Smooth muscle cell (in vitro differentiated cells): ENCODE measurements around the gene PDSS2. TPM values are rescaled to one million over a fixed set of nuclear protein-coding genes. Genes with fewer than 3 reads are reported as not detected.

ENCODE experiments used
- DNase-seq: peaks from one replicate; lab custom pipeline; 2025; ENCODE audit not compliant: unreplicated experiment; lab: John Stamatoyannopoulos, UW
- H2AFZ ChIP-seq: fragments of 200-600 bp; sonication (generic); 2 replicates; pipeline ENCODE4 v1.6.0; 2016; ENCODE audit warnings: antibody characterized with exemption, low read depth, mild to moderate bottlenecking
- H3F3A ChIP-seq: fragments of 200-600 bp; sonication (generic); 2 replicates; pipeline ENCODE4 v1.6.0; 2017; ENCODE audit warnings: antibody characterized with exemption, low read depth
- H3K27ac ChIP-seq: fragments of 200-600 bp; sonication (generic); 2 replicates; pipeline ENCODE4 v1.5.1; 2016; ENCODE audit warnings: low read depth, mild to moderate bottlenecking
- H3K27me3 ChIP-seq: fragments of 200-600 bp; sonication (generic); 2 replicates; pipeline ENCODE4 v1.6.1; 2016; ENCODE audit warnings: low read depth, mild to moderate bottlenecking
- H3K36me3 ChIP-seq: fragments of 200-600 bp; sonication (generic); 2 replicates; pipeline ENCODE4 v1.5.1; 2016; ENCODE audit warnings: low read depth
- H3K4me1 ChIP-seq: fragments of 200-600 bp; sonication (generic); 2 replicates; pipeline ENCODE4 v1.5.1; 2016; ENCODE audit warnings: low read depth
- H3K4me2 ChIP-seq: fragments of 200-600 bp; sonication (generic); 2 replicates; pipeline ENCODE4 v1.6.0; 2016; ENCODE audit warnings: mild to moderate bottlenecking
- H3K4me3 ChIP-seq: fragments of 200-600 bp; sonication (generic); 2 replicates; pipeline ENCODE4 v1.5.1; 2016; ENCODE audit warnings: mild to moderate bottlenecking
- H3K79me2 ChIP-seq: fragments of 200-600 bp; sonication (generic); 2 replicates; pipeline ENCODE4 v1.6.0; 2016; ENCODE audit warnings: low read depth, mild to moderate bottlenecking
- H3K9ac ChIP-seq: fragments of 200-600 bp; sonication (generic); 2 replicates; pipeline ENCODE4 v1.6.0; 2016; ENCODE audit warnings: low read depth
- H3K9me3 ChIP-seq: fragments of 200-600 bp; sonication (generic); replicated peaks from 2 replicates; pipeline ENCODE4 v1.5.1; 2016; ENCODE audit warnings: low read depth
- H4K20me1 ChIP-seq: fragments of 200-600 bp; sonication (generic); 2 replicates; pipeline ENCODE4 v1.6.0; 2016; ENCODE audit warnings: low read depth
- WGBS: methylation state at CpG from one replicate; pipeline ENCODE4 v1.1.7; 2016; ENCODE audit warnings: low lambda C conversion rate; 5-methylcytosine and 5-hydroxymethylcytosine counted together
- polyA plus RNA-seq: library from polyadenylated mRNA; unstranded; fragments of >200 nt; fragmentation: Nextera tagmentation; extraction: Ambion mirVana; gene quantifications from 2 replicates; pipeline ENCODE4 v1.2.1, GENCODE V29; 2016
- total RNA-seq: library from RNA; depleted of rRNA; stranded (reverse); fragments of >200 nt; gene quantifications from 2 replicates; pipeline ENCODE4 v1.2.3, GENCODE V29; 2014
- TF ChIP-seq, protein P1 (sequence below): fragments of 200-600 bp; sonication (generic); IDR thresholded peaks from 2 replicates; pipeline ENCODE4 v1.5.1; 2017; ENCODE audit warnings: borderline replicate concordance, mild to moderate bottlenecking, antibody characterized with exemption; ENCODE audit not compliant: insufficient read depth, poor library complexity, severe bottlenecking

PDSS2 gene
- total and polyA plus RNA-seq, 2 experiments from 2014 or later: 12.8 to 15.5 TPM

DNA sequence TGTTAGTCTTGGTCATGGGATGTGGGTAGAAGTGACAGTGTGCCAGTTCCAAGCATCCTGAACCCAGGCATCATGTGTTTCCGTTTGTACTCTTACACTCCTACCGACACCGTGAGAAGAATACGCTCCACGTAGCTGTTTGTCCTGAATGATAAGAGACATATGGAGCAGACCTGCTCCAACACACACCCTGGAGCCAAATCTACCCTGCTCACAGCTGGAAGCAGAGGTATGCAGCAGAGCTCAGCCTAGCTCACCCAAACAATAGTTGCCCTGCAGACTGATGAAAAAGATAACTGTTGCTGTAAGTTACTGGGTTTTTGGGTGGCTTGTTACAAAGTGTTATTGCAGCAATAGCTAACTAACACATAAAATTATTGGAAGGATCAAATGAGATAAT, 14.3 kb upstream of the PDSS2 start:
- no peak for DNase-seq
- H3K4me3 ChIP-seq: no peak overlapping the region
- TF ChIP-seq, protein P1, sequence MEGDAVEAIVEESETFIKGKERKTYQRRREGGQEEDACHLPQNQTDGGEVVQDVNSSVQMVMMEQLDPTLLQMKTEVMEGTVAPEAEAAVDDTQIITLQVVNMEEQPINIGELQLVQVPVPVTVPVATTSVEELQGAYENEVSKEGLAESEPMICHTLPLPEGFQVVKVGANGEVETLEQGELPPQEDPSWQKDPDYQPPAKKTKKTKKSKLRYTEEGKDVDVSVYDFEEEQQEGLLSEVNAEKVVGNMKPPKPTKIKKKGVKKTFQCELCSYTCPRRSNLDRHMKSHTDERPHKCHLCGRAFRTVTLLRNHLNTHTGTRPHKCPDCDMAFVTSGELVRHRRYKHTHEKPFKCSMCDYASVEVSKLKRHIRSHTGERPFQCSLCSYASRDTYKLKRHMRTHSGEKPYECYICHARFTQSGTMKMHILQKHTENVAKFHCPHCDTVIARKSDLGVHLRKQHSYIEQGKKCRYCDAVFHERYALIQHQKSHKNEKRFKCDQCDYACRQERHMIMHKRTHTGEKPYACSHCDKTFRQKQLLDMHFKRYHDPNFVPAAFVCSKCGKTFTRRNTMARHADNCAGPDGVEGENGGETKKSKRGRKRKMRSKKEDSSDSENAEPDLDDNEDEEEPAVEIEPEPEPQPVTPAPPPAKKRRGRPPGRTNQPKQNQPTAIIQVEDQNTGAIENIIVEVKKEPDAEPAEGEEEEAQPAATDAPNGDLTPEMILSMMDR: no peak
- H3K9me3 ChIP-seq: no peaks in the 10 kb centered on the region
- H3F3A ChIP-seq: no peaks in the 10 kb centered on the region
- no peaks in the 10 kb centered on the region for H3K79me2 ChIP-seq
- H4K20me1 ChIP-seq: no peaks in the 10 kb centered on the region
- no peak overlapping the region for H3K27ac ChIP-seq
- H3K9ac ChIP-seq: no peak overlapping the region
- H3K4me1 ChIP-seq: no peaks in the 10 kb centered on the region
- 69% methylated on average over 5 of the region's 5 CpGs for WGBS
- H3K36me3 ChIP-seq: no peaks in the 10 kb centered on the region
- H2AFZ ChIP-seq: no peak overlapping the region
- peaks cover 4% of the 10 kb centered on the region for H3K27me3 ChIP-seq
- no peak overlapping the region for H3K4me2 ChIP-seq

DNA sequence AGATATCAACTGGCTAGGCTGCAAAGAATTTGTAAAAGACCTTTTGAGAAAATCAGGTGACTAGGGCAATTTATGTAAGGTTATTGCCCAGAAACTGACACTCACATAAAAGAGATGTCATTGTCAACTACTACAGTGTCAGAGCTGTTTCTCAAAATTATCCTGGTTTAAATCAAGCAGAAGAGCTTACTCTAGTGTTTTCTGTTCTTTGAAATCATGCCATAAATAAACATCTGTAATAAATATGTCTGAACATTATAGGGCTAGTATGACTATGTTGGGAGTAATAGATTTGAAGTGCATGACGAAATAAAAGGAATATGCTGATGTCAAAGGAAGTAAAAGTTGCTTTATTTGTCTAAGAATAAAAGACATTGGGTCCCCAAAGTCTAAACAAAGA, 11.0 kb upstream of the PDSS2 start:
- WGBS: 86% methylated on average over 1 of the region's 1 CpG
- TF ChIP-seq, protein P1: no peak
- no peak for DNase-seq

GRCh38 chr6:107466062-107466461, 6.7 kb upstream of the PDSS2 start:
- Histone ChIP-seq H4K20me1 (no peaks in the 10 kb centered on the region), H2AFZ (no peak overlapping the region), H3K9ac (no peak overlapping the region), H3K4me1 (no peaks in the 10 kb centered on the region), H3F3A (no peaks in the 10 kb centered on the region), H3K4me2 (no peak overlapping the region), H3K9me3 (no peaks in the 10 kb centered on the region), H3K27me3 (peaks cover 8% of the 10 kb centered on the region), H3K79me2 (no peaks in the 10 kb centered on the region), H3K27ac (no peak overlapping the region), H3K36me3 (no peaks in the 10 kb centered on the region), H3K4me3 (no peak overlapping the region)
- 63% methylated on average over 1 of the region's 1 CpG for WGBS
- TF ChIP-seq, protein P1: no peak
- no peak for DNase-seq

More for the DNA sequence above, 11.0 kb upstream of the PDSS2 start:
- no peak overlapping the region for H3K4me2 ChIP-seq
- no peaks in the 10 kb centered on the region for H3F3A ChIP-seq
- no peaks in the 10 kb centered on the region for H3K9me3 ChIP-seq
- H3K27ac ChIP-seq: no peak overlapping the region
- no peaks in the 10 kb centered on the region for H3K36me3 ChIP-seq
- no peak overlapping the region for H3K4me3 ChIP-seq
- H3K4me1 ChIP-seq: no peaks in the 10 kb centered on the region
- H3K79me2 ChIP-seq: no peaks in the 10 kb centered on the region
- no peaks in the 10 kb centered on the region for H4K20me1 ChIP-seq
- peaks cover 11% of the 10 kb centered on the region for H3K27me3 ChIP-seq
- H2AFZ ChIP-seq: no peak overlapping the region
- no peak overlapping the region for H3K9ac ChIP-seq

- DNase-seq: no peak
- Histone ChIP-seq H3K27ac (peak overlapping the region; percentile 47), H3K4me1 (peaks cover 4% of the 10 kb centered on the region), H2AFZ (peak overlapping the region; percentile 75), H3K9me3 (no peaks in the 10 kb centered on the region), H3K4me3 (peak overlapping the region; percentile 92), H3F3A (no peaks in the 10 kb centered on the region), H3K79me2 (peaks cover 21% of the 10 kb centered on the region), H4K20me1 (no peaks in the 10 kb centered on the region), H3K4me2 (peak overlapping the region; percentile 80), H3K36me3 (no peaks in the 10 kb centered on the region), H3K9ac (peak overlapping the region; percentile 49), H3K27me3 (no peaks in the 10 kb centered on the region)
- TF ChIP-seq, protein P1: no peak
- WGBS: 25% methylated on average over 22 of the region's 22 CpGs
These were observed 793 bp upstream of the PDSS2 start for GRCh38 chr6:107460083-107460631.
